HL-60/S4 (cell line): Measurements from ENCODE around the gene ADARB2.
"Not testable (repeated sequence)": the region's sequence is repeated elsewhere in the genome, so short reads cannot be mapped to it uniquely, and the experiment has no call there.

Experiments used
- in situ Hi-C: fragments of 300-500 bp; cut with MboI; formaldehyde crosslinking; loops from 2 replicates; pipeline ENCODE4 v1.14.3; 2022; ENCODE audit warnings: low sequenced_read_pairs

Gene ADARB2

DNA sequence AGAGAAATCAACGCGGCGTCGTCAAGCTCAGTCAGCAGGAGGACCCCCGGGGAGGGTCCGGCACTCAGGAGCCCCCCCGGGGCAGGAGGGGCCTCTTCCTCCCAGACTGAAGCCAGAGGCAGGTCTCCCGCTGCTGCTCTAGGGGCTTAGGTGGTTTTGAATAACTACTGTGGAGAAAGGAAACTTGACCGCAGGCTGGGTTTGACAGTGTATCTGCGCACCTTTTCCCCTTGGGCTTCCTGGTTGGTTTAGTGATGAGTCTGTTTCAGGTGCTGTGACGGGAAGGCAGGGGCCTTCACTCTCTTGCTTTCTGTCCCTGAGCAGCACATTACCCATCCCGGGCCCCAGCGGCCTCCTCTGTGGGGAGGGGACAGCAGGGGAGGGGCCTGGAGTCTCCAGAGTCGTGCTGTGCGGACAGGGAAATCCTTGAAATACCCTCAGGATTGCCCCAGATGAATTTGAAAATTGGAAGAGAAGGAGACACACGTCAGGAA lies 262.2 kb downstream of the ADARB2 start:
- in situ Hi-C loops = no loop called here

- in situ Hi-C loops = no loop called here
These were observed 262.8 kb downstream of the ADARB2 start for GRCh38 chr10:1474376-1475097.

DNA sequence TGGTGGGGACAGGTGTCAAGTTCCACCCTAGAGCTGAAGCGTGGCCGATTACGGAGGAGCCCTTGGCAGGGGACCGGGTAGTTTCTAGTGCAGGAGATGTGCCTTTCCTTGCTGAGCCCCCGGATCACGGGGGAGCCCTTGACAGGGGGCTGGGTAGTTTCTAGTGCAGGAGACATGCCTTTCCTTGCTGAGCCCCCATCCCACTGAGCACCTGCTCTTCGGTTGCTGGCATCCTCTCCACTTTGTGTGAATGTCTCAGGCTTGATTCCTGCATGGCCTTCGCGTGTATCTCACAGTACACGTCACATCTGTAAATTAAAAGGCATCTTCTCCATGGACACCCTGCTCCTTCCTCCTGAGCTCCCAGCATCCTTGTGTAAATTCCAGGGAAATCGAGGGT lies 263.5 kb downstream of the ADARB2 start:
- in situ Hi-C loops = no loop called here

DNA sequence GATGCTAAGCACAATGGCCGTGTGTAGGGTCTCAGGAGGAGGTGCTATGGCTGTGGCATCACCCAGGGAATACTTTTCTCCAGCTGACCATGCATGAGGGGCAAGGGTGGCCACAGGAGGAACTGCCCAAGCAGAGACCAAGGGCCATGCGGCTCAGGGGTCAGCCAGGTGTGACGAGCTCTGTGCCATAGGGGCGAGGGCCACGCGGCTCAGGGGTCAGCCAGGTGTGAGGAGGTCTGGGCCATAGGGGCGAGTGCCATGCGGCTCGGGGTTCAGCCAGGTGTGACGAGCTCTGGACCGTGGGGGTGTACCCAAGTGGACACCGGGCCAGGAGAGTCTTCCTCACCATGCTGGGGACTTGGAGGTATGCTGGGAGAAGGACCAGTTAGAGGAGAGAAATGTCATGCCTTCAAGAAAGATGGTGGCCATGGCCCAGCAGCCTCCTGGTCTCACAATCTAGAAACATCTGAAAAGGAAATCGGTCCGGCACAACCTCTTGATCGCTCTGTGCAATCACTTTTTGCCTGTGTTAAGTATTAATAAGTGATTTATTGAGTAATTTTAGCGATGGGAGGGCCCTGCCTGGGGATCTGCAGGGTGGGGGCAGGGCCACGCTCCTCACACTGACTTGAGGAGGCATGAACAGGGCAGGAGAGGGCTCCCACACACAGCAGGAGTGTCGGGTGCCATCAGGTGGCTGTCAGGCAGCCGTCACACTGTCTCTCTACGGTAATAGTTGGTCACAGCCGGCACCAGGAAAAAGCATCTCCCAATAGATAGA lies 265.0 kb downstream of the ADARB2 start:
- in situ Hi-C loops = no loop called here

GRCh38 chr10:1468811-1469210 lies 268.5 kb downstream of the ADARB2 start:
- in situ Hi-C loops = no loop called here

DNA sequence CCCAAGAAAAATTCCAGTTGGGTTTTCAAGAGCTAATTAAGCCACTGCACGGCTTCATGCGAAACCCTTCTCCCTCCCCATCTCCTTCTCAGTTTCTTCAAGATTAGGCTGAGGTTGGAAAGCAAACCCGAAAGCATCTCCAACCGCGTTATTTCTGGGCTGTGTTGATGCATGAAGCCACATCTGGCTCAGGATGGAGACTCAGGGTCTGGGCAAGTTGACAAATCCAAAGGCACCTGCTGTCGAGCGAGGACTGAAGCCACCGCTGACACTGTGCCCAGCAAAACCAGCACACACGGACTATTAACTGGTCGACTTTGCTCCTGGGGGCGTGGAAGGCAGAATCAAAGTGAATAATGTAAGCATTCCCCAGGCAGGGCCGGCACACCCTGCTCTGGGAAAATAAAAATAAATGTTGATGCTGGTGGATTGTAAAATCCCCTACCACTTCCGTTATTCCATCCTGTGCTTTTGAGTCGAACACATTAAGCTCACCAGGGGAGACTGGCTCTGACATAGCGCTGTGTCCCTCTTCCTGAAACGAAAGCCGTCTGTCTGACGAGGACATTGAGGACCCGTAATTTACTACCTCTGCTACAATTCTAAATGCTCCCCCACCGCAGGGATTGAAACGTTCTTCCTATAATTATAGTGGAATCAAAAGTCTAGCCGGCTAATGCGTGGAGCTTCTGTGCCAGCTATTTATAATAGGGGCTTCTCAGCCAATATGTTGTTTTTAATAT lies 269.8 kb downstream of the ADARB2 start:
- in situ Hi-C loops = no loop called here

- in situ Hi-C loops = no loop called here
These were observed 271.1 kb downstream of the ADARB2 start for GRCh38 chr10:1465993-1466764.

DNA sequence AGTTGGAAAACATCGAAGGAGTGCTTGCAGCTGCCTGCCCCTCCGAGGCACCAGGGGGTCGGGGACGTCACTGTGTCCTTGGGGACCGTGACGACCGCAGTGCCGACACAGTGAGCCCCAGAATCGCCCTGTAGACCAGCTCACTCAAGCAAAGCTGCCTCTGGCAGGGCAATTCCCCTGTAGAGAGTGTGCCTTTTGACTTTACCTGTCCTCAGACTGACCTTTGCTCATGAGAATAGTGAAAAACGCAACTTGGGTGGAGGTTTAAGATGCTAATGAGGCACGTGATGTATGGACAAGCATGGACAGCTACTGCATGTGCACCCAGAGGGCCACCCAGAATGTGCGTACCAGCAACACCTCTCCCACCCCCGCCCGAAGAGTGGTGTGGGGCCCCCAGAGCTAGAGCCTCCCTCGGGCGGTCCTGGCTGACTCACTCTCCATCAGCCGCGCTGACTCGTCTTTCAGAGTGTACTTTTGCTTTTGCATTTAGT lies 271.9 kb downstream of the ADARB2 start:
- in situ Hi-C loops = no loop called here

- in situ Hi-C loops = no loop called here
These were observed 272.4 kb downstream of the ADARB2 start for GRCh38 chr10:1464881-1465417.

DNA sequence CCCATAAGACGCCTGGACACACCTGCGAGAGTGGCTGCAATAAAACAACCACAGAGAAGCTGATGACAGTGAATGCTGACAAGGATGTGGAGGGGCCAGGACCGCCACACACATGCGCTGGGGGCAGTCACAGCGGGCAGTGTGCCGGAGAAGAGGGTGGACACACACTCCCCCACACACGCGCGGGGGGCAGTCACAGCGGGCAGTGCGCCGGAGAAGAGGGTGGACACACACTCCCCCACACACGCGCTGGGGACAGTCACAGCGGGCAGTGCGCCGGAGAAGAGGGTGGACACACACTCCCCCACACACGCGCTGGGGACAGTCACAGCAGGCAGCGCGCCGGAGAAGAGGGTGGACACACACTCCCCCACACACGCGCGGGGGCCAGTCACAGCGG lies 273.4 kb downstream of the ADARB2 start:
- in situ Hi-C loops = not testable (repeated sequence)

- in situ Hi-C loops = no loop called here
These were observed 274.2 kb downstream of the ADARB2 start for GRCh38 chr10:1462994-1463633.

- in situ Hi-C loops = no loop called here
These were observed 274.8 kb downstream of the ADARB2 start for GRCh38 chr10:1462521-1462920.

DNA sequence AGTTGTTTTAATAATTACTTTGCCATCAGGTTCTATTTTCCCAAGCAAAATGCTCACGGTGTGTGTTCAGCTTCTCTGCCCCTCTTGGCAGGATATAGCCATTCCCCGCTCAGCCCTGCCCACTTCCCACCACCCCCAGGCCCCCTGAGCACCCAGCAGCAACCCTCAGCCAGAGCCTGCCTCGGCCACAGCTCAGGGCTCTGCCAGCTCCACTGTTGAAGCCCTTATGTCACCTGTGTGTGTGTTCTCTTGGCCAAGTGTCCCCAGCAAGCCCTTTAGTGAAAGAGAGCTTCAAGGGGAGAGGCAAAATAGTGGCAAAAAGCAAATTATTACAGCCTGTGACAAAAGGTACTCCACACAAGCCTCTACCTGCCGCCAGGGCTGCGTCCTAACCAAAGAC lies 275.3 kb downstream of the ADARB2 start:
- in situ Hi-C loops = no loop called here

- in situ Hi-C loops = no loop called here
These were observed 276.3 kb downstream of the ADARB2 start for GRCh38 chr10:1461016-1461415.

GRCh38 chr10:1459664-1460063 lies 277.7 kb downstream of the ADARB2 start:
- in situ Hi-C loops = not testable (repeated sequence)

GRCh38 chr10:1454951-1455350 lies 282.4 kb downstream of the ADARB2 start:
- in situ Hi-C loops = no loop called here

- in situ Hi-C loops = no loop called here
These were observed 282.9 kb downstream of the ADARB2 start for GRCh38 chr10:1454428-1454827.

DNA sequence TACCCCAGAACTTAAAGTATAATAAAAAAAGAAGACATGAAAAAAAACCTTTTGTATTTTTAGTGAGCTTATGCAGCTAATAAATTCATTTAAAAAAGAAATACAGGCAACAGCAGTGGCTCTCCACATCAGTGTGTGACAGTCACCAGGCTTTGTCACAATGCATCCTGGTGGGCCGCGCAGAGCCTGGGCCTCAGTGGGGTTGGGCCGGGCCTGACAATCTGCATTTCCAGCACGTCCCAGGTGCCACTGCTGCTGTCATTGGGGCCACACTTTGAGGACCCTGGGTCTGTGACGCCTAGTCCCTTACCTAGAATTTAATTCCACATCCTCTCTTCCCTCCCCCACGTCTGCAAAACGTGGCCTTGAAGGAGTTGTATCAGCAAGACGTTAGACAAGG lies 284.5 kb downstream of the ADARB2 start:
- in situ Hi-C loops = no loop called here

- in situ Hi-C loops = no loop called here
These were observed 285.4 kb downstream of the ADARB2 start for GRCh38 chr10:1451941-1452340.

DNA sequence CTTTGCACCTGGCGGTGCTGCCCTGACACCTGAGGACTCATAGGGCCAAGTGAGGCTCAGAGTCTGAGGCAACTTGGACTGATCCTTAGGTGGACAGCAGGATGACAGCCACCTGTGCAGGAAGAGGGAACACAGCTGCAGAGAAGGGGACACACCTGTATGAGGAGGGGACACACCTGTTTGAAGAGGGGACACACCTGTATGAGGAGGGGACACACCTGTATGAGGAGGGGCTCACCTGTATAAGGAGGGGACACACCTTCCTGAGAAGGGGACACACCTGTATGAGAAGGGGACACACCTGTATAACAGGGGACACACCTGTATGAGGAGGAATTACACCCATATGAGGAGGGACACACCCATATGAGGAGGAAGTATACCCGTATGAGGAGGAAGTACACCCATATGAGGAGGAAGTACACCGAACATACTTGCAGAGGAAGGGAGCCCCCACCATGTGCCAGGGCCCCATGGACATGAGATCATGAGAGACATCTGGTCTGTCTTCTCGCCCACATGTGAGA lies 285.9 kb downstream of the ADARB2 start:
- in situ Hi-C loops = no loop called here
